GM12874 (cell line): ENCODE results near the gene C12orf42.

Source experiments
- CTCF ChIP-seq: IDR thresholded peaks from 2 replicates; pipeline ENCODE4 v1.5.1; 2011; ENCODE audit warnings: low read depth, mild to moderate bottlenecking, control low read depth, low read length, moderate library complexity; ENCODE audit not compliant: insufficient read depth

C12orf42 gene

GRCh38 chr12:103353913-103354312, 141.9 kb downstream of the C12orf42 start:
- no peak for TF ChIP-seq CTCF

- no peak for TF ChIP-seq CTCF
Observed at GRCh38 chr12:103350116-103350515, 145.7 kb downstream of the C12orf42 start.

GRCh38 chr12:103348935-103349334, 146.8 kb downstream of the C12orf42 start:
- TF ChIP-seq CTCF: no peak

- no peak for TF ChIP-seq CTCF
Observed at GRCh38 chr12:103336940-103337339, 158.8 kb downstream of the C12orf42 start.

GRCh38 chr12:103334466-103334865, 161.3 kb downstream of the C12orf42 start:
- no peak for TF ChIP-seq CTCF

GRCh38 chr12:103333676-103334075, 162.1 kb downstream of the C12orf42 start:
- no peak for TF ChIP-seq CTCF

GRCh38 chr12:103331643-103332042, 164.1 kb downstream of the C12orf42 start:
- TF ChIP-seq CTCF: no peak

GRCh38 chr12:103330672-103331071, 165.1 kb downstream of the C12orf42 start:
- no peak for TF ChIP-seq CTCF
